Body of pancreas (tissue), 4 donors: ENCODE data around the gene ASB7.

ENCODE experiments used
- POLR2A ChIP-seq, 3 donors: fragments of 450-650 bp; IDR thresholded peaks; one replicate each; pipeline ENCODE4 v1.6.1; 2016; ENCODE audit warnings: antibody characterized with exemption in 3 of 3, mild to moderate bottlenecking in 2 of 3
- TF ChIP-seq, protein P1 (sequence below), 7 experiments: fragments of 450-650 bp in 4 of 7; fragments of 200-600 bp in 3 of 7; sonication (generic) in 3 of 7; IDR thresholded peaks; one replicate each; pipeline ENCODE4 v1.5.1; 2016 to 2019; ENCODE audit warnings: antibody characterized with exemption in 7 of 7

DNA sequence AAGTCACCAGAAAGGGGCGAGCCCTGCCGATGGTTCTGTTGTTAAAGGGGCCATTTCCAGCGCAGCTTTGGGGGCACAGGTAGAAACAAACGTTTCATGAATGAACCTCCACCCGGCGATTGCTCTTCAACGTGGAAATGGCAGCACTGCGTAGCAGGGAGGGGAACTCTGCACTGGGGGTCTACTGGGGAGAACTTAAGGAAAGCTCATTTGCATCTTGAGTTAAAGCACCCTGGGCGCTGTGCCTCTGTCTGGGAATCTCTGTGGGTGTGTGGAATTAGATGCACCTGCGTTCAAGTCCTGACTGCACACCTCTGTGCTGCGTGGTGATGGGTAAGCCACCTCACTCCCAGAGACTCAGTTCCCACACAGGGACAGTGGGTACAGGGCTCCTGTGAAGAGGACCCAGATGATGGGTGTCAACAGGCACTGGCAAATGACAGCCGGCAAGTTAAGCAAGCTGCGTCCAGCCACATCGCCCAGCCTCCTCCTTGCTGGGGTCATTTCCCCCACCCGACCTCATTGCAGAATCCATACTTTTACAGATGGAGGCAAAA is 68.8 kb downstream of the ASB7 start:
- TF ChIP-seq, protein P1, sequence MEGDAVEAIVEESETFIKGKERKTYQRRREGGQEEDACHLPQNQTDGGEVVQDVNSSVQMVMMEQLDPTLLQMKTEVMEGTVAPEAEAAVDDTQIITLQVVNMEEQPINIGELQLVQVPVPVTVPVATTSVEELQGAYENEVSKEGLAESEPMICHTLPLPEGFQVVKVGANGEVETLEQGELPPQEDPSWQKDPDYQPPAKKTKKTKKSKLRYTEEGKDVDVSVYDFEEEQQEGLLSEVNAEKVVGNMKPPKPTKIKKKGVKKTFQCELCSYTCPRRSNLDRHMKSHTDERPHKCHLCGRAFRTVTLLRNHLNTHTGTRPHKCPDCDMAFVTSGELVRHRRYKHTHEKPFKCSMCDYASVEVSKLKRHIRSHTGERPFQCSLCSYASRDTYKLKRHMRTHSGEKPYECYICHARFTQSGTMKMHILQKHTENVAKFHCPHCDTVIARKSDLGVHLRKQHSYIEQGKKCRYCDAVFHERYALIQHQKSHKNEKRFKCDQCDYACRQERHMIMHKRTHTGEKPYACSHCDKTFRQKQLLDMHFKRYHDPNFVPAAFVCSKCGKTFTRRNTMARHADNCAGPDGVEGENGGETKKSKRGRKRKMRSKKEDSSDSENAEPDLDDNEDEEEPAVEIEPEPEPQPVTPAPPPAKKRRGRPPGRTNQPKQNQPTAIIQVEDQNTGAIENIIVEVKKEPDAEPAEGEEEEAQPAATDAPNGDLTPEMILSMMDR (IDR thresholded peaks at IDR 0.05): no peak
- no peak for TF ChIP-seq POLR2A (IDR thresholded peaks at IDR 0.05)
